GM11168 (cell line): ENCODE measurements around the gene MZT2B.
"Not testable (repeated sequence)": the region's sequence is repeated elsewhere in the genome, so short reads cannot be mapped to it uniquely, and the experiment has no call there.

Experiments
- in situ Hi-C: fragments of 300-500 bp; cut with MboI; formaldehyde crosslinking; loops from one replicate; pipeline ENCODE4 v1.12.0; 2022; ENCODE audit warnings: low sequenced_read_pairs; ENCODE audit not compliant: unreplicated experiment

The MZT2B gene

GRCh38 chr2:130169163-130169562 lies 12.9 kb upstream of the MZT2B start:
- in situ Hi-C loops: not testable (repeated sequence)

GRCh38 chr2:130169896-130170295 lies 12.2 kb upstream of the MZT2B start:
- in situ Hi-C loops: no loop called here

- in situ Hi-C loops: not testable (repeated sequence)
Measured at GRCh38 chr2:130174866-130175265, 7.2 kb upstream of the MZT2B start.

- in situ Hi-C loops: loop anchor here (10.0 kb wide), 1 partner anchor 154 kb away; no protein-coding TSS in a partner anchor
Measured at GRCh38 chr2:130180404-130181324, 1.4 kb upstream of the MZT2B start.

- in situ Hi-C loops: loop anchor here (10.0 kb wide), 1 partner anchor 153 kb away; no protein-coding TSS in a partner anchor
Measured at GRCh38 chr2:130181325-130181879, 660 bp upstream of the MZT2B start, which contains the start of gene SMPD4. TSS of gene SMPD4 (minus strand) at chr2:130181602. CDS start at chr2:130176592, 5,010 bp downstream.

GRCh38 chr2:130182826-130183511 lies 907 bp downstream of the MZT2B start:
- in situ Hi-C loops: loop anchor here (10.0 kb wide), 1 partner anchor 152 kb away; no protein-coding TSS in a partner anchor

- in situ Hi-C loops: loop anchor here (10.0 kb wide), 1 partner anchor 151 kb away; no protein-coding TSS in a partner anchor
Measured at GRCh38 chr2:130183512-130184373, 1.7 kb downstream of the MZT2B start.

- in situ Hi-C loops: loop anchor here (10.0 kb wide), 1 partner anchor 149 kb away; no protein-coding TSS in a partner anchor
Measured at GRCh38 chr2:130185436-130185835, 3.4 kb downstream of the MZT2B start.

- in situ Hi-C loops: loop anchor here (10.0 kb wide), 1 partner anchor 149 kb away; no protein-coding TSS in a partner anchor
Measured at GRCh38 chr2:130185896-130186295, 3.8 kb downstream of the MZT2B start.

- in situ Hi-C loops: loop anchor here (10.0 kb wide), 1 partner anchor 148 kb away; no protein-coding TSS in a partner anchor
Measured at GRCh38 chr2:130186391-130186790, 4.3 kb downstream of the MZT2B start.

- in situ Hi-C loops: loop anchor here (10.0 kb wide), 1 partner anchor 148 kb away; no protein-coding TSS in a partner anchor
Measured at GRCh38 chr2:130187268-130187667, 5.2 kb downstream of the MZT2B start.

- in situ Hi-C loops: loop anchor here (10.0 kb wide), 1 partner anchor 147 kb away; no protein-coding TSS in a partner anchor
Measured at GRCh38 chr2:130187859-130188792, 6.1 kb downstream of the MZT2B start.

GRCh38 chr2:130188958-130189357 lies 6.9 kb downstream of the MZT2B start:
- in situ Hi-C loops: loop anchor here (10.0 kb wide), 1 partner anchor 146 kb away; no protein-coding TSS in a partner anchor

- in situ Hi-C loops: no loop called here
Measured at GRCh38 chr2:130190237-130190636, 8.2 kb downstream of the MZT2B start.

- in situ Hi-C loops: not testable (repeated sequence)
Measured at GRCh38 chr2:130191319-130191718, 9.3 kb downstream of the MZT2B start.

- in situ Hi-C loops: not testable (repeated sequence)
Measured at GRCh38 chr2:130192451-130192850, 10.4 kb downstream of the MZT2B start.

- in situ Hi-C loops: not testable (repeated sequence)
Measured at GRCh38 chr2:130193824-130194223, 11.8 kb downstream of the MZT2B start.

- in situ Hi-C loops: not testable (repeated sequence)
Measured at GRCh38 chr2:130195089-130195635, 13.1 kb downstream of the MZT2B start.
